Activated T-helper 17 cell treated with anti-CD3 and anti-CD28 coated beads, Interleukin-2, amount 50 U/mL, for 72 hours (primary cell): ENCODE measurements around the gene SYT5. TPM values are rescaled to one million over a fixed set of nuclear protein-coding genes. Genes with fewer than 3 reads are reported as not detected.

Source experiments
- ATAC-seq: fragments of 150-1000 bp; cut with Tn5 transposase; replicated peaks from 2 replicates; pipeline ENCODE4 v1.10.0; 2021; ENCODE audit warnings: mild to moderate bottlenecking, moderate library complexity
- H3K27ac Mint-ChIP-seq: one replicate; pipeline ENCODE4 v1.8.0; 2022; ENCODE audit warnings: mixed read lengths
- H3K27me3 Mint-ChIP-seq: one replicate; pipeline ENCODE4 v1.8.0; 2022; ENCODE audit warnings: mixed read lengths
- H3K36me3 Mint-ChIP-seq: one replicate; pipeline ENCODE4 v1.8.0; 2022; ENCODE audit warnings: low read depth, mild to moderate bottlenecking, mixed read lengths
- H3K4me1 Mint-ChIP-seq: one replicate; pipeline ENCODE4 v1.8.0; 2022; ENCODE audit warnings: mixed read lengths
- H3K4me3 Mint-ChIP-seq: one replicate; pipeline ENCODE4 v1.8.0; 2022; ENCODE audit warnings: mild to moderate bottlenecking, mixed read lengths
- H3K9me3 Mint-ChIP-seq: one replicate; pipeline ENCODE4 v1.8.0; 2022; ENCODE audit warnings: mixed read lengths
- total RNA-seq, 2 donors: library from RNA; stranded (reverse); gene quantifications; one replicate each; pipeline ENCODE4 v1.2.3, GENCODE V29; 2022

Gene SYT5
- total RNA-seq, 2 donors from 2014 or later, result not detected

GRCh38 chr19:55152017-55152416 lies 28.1 kb downstream of the SYT5 start:
- no peak for ATAC-seq
- H3K27ac Mint-ChIP-seq, result peak overlapping the region; percentile 47
- peaks cover 17% of the 10 kb centered on the region for H3K4me1 Mint-ChIP-seq
- H3K4me3 Mint-ChIP-seq, result no peak overlapping the region
- H3K9me3 Mint-ChIP-seq, result peaks cover 13% of the 10 kb centered on the region
- H3K27me3 Mint-ChIP-seq, result peaks cover 19% of the 10 kb centered on the region
- H3K36me3 Mint-ChIP-seq, result no peaks in the 10 kb centered on the region

DNA sequence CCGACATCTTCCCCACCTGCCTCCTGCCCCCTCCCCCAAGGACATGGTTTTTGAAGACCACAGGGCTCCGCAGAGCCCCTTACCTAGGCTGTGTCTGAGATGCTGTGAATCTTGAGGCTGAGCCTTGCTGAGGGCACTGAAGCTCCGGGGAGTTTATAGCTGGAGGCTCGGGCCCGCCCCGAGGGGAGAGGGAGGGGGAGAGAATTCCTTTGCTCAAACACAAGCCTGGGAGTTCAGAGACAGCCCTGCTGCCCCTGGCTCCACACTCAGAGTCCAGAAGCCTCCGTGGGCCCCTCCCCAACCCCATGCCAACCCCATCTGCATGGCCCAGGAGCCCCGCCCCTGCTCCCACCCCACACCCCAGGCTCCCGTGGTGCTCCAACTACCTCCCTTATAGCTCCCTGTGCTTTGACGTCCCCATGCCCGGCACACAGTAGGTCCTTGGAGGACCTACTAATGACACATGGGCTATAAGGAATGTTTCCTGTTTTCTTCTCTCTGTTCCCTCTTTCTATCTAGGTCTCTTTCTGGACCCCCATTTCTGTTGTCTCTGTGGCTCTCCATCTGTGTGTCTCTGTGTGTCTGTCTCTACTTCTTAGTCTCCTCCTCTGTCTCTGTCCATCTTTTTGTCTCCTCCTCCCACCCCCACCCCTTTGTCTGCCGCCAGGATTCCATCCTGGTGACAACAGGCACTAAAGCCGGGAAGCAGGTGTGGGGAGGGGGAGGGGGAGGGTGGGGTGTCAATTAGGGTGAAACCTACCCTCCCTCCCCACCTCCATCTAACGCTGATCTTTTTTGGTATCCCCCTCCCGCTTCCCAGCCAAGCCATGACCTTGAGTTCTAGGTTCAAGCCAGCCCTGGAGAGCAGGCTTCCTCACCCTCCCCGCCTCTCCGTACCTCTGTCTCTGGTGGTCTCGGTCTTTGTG lies 30.7 kb downstream of the SYT5 start, which contains the start of gene TNNT1:
Gene TNNT1, minus strand, starts transcription at position 129 of the 926 bp plus-strand sequence. CDS start 2,049 bp downstream, outside the sequence.
- Mint-ChIP-seq H3K4me1 (peaks cover 14% of the 10 kb centered on the region), H3K27ac (no peak within 1 kb of the TSS), H3K4me3 (no peak within 1 kb of the TSS), H3K27me3 (peaks cover 31% of the 10 kb centered on the region), H3K9me3 (peaks cover 13% of the 10 kb centered on the region), H3K36me3 (no peaks in the 10 kb centered on the region)
- ATAC-seq, result no peak

DNA sequence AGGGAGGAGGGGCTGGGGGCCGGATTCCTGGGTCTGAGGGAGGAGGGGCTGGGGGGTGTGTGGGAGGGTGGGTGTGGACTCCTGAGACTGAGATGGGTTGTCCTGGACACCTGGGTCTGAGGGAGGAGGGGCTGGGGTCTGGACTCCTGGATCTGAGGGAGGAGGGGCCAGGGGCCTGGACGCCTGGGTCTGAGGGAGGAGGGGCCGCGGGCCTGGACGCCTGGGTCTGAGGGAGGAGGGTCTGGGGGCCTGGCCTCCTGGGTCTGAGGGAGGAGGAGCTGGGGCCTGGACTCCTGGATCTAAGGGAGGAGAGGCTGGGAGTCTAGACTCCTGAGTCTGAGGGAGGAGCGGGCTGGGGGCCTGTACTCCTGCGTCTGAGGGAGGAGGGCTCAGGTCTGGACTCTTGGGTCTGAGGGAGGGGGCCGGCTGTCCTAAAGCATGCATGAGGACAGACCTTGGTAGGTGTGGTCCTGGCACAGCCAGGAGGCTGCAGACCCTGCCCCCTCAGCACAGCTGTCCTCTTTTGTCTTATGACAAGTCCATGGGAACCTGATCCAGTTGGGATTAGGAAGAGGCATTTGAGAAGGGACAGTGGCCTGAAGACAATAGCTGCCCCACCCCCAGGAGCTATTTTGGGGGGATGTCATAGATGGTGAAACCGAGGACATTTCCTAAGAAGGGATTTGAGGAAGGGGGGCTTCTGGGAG lies 32.4 kb downstream of the SYT5 start:
- Mint-ChIP-seq H3K27ac (no peak overlapping the region), H3K27me3 (peaks cover 39% of the 10 kb centered on the region), H3K36me3 (no peaks in the 10 kb centered on the region), H3K4me1 (peaks cover 6% of the 10 kb centered on the region), H3K9me3 (peaks cover 10% of the 10 kb centered on the region), H3K4me3 (no peak overlapping the region)
- ATAC-seq, result no peak

- H3K27me3 Mint-ChIP-seq, result peaks cover 39% of the 10 kb centered on the region
- H3K4me3 Mint-ChIP-seq, result no peak overlapping the region
- H3K36me3 Mint-ChIP-seq, result no peaks in the 10 kb centered on the region
- H3K9me3 Mint-ChIP-seq, result peaks cover 4% of the 10 kb centered on the region
- H3K27ac Mint-ChIP-seq, result no peak overlapping the region
- peak; percentile 14 for ATAC-seq
- peaks cover under 1% of the 10 kb centered on the region for H3K4me1 Mint-ChIP-seq
These were observed 33.3 kb downstream of the SYT5 start for GRCh38 chr19:55146705-55147273.

GRCh38 chr19:55146078-55146704 lies 33.9 kb downstream of the SYT5 start:
- Mint-ChIP-seq H3K27me3 (peaks cover 40% of the 10 kb centered on the region), H3K27ac (no peak overlapping the region), H3K9me3 (no peaks in the 10 kb centered on the region), H3K4me3 (no peak overlapping the region), H3K4me1 (no peaks in the 10 kb centered on the region), H3K36me3 (no peaks in the 10 kb centered on the region)
- ATAC-seq, result no peak

GRCh38 chr19:55145232-55145631 lies 34.9 kb downstream of the SYT5 start:
- no peaks in the 10 kb centered on the region for H3K4me1 Mint-ChIP-seq
- no peaks in the 10 kb centered on the region for H3K9me3 Mint-ChIP-seq
- no peak overlapping the region for H3K4me3 Mint-ChIP-seq
- ATAC-seq, result no peak
- no peaks in the 10 kb centered on the region for H3K36me3 Mint-ChIP-seq
- H3K27ac Mint-ChIP-seq, result no peak overlapping the region
- H3K27me3 Mint-ChIP-seq, result peaks cover 45% of the 10 kb centered on the region

GRCh38 chr19:55141696-55142095 lies 38.4 kb downstream of the SYT5 start:
- peaks cover 29% of the 10 kb centered on the region for H3K27me3 Mint-ChIP-seq
- no peaks in the 10 kb centered on the region for H3K36me3 Mint-ChIP-seq
- H3K4me1 Mint-ChIP-seq, result no peaks in the 10 kb centered on the region
- H3K4me3 Mint-ChIP-seq, result no peak overlapping the region
- no peak for ATAC-seq
- H3K27ac Mint-ChIP-seq, result no peak overlapping the region
- H3K9me3 Mint-ChIP-seq, result no peaks in the 10 kb centered on the region

DNA sequence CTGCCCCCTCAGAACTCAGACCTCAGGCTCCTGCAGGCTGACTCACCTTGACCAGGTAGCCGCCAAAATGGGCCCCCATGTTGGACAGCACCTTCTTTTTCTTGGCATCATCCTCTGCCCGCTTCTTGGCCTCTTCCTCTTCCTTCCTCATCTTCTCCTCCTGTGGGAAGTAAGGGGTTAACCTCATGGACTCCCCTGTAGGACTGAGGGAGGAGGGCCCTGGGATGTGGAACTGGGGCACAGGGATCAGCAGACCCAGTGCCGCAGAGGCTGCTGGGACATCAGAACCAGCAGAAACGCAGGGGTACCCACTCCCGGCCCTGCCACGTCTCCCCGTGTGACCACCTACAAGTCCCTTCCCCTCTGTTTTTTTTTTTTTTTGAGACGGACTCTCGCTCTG lies 42.2 kb downstream of the SYT5 start:
- ATAC-seq, result no peak
- Mint-ChIP-seq H3K4me1 (no peaks in the 10 kb centered on the region), H3K27ac (no peak overlapping the region), H3K4me3 (no peak overlapping the region), H3K27me3 (peaks cover 13% of the 10 kb centered on the region), H3K36me3 (no peaks in the 10 kb centered on the region), H3K9me3 (no peaks in the 10 kb centered on the region)

DNA sequence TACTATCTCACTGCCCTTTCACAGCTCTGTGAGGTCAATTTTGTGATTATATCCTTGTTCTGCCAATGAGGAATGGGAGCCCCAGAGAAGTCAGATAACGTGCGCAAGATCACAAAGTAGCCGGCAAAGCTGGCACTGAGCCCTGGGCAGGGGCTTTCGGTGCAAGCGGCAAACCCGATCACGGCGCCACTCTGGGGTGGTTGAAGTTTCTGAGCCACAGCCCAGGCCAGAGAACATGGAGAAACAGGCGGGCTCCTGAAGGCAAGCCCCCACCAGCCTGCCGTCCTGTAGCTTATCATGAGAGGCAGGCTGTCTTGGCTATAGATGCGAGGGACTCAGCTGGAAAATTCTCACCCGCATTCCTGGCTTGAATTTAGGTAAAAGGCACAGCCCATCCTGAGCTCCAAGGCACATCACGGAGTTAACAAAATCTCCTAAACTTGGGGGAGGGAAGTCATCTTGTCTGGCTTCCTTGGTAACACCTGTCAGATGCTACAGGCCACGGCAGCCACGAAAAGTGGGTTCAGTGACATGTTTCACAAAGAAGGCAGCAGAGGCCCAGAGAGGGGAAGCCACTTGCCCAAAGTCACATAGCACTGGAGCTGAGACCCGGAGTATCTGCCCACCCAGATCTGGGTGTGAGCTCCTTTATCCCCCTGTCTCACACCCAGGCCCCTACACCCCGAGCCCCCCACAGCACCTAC lies 43.5 kb downstream of the SYT5 start:
- Mint-ChIP-seq H3K9me3 (no peaks in the 10 kb centered on the region), H3K36me3 (no peaks in the 10 kb centered on the region), H3K4me1 (no peaks in the 10 kb centered on the region), H3K27me3 (peaks cover 14% of the 10 kb centered on the region), H3K4me3 (no peak overlapping the region), H3K27ac (no peak overlapping the region)
- ATAC-seq, result no peak

DNA sequence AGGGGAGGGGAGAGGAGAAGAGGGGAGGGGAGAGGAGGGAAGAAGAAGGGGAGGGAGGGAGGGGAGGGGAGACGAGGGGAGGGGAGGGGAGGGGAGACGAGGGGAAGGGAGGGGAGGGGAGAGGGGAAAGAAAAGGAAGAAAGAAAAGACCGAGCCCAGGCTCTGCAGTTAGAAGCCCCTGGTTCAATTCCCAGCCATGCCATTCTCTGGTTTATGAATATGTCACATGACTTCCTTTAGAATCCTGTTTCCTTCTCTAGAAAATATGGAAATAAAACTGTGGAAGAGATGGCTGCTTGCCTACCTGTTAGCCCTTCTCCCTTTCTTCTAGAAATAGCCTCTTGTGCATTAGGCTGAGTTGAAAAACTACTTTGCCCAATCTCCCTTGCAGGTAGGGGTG lies 45.4 kb downstream of the SYT5 start:
- Mint-ChIP-seq H3K9me3 (no peaks in the 10 kb centered on the region), H3K36me3 (no peaks in the 10 kb centered on the region), H3K27ac (no peak overlapping the region), H3K4me3 (no peak overlapping the region), H3K27me3 (peaks cover 16% of the 10 kb centered on the region), H3K4me1 (no peaks in the 10 kb centered on the region)
- no peak for ATAC-seq

DNA sequence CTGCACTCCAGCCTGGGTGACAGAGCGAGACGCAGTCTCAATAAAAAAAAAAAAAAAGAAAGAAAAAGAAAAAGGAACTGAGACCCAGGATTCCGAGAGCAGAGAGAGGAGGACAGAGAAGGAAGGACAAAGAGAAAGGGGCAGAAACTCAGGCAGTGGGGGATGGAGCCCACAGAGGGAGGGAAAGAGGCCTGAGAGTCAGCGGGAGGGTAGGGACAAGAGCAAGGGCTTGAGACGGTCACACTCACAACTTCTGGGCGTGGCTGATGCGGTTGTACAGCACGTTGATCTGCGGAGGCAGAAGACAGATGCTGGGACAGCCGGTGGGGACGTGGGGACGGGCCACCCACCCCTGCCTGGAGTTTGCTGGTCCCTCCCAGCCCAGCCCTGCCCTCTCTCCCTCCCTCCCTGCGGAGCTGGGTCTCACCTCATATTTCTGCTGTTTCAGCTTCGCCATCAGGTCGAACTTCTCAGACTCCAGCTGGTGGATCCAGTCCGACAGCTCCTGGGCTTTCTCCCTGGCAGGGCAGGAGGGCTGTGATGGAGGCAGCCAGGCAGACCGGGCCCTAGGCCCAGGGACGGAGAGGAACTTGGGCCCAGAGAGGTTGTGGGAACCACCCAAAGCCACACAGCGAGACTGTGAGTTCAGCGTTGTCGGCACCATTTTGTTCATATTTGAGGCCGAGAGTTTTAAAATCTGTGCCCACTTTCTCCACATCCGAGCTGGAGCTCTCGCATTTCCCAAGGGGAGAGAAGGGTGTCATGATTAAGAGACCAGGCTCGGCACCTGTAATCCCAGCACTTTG lies 46.2 kb downstream of the SYT5 start:
- no peaks in the 10 kb centered on the region for H3K4me1 Mint-ChIP-seq

GRCh38 chr19:55132453-55133129 lies 47.5 kb downstream of the SYT5 start:
- H3K4me1 Mint-ChIP-seq, result no peaks in the 10 kb centered on the region
- no peak for ATAC-seq
- no peak overlapping the region for H3K27ac Mint-ChIP-seq
- no peaks in the 10 kb centered on the region for H3K36me3 Mint-ChIP-seq
- no peak overlapping the region for H3K4me3 Mint-ChIP-seq
- peaks cover 27% of the 10 kb centered on the region for H3K27me3 Mint-ChIP-seq
- no peaks in the 10 kb centered on the region for H3K9me3 Mint-ChIP-seq

More for the DNA sequence above, 46.2 kb downstream of the SYT5 start:
- no peak for ATAC-seq
- no peaks in the 10 kb centered on the region for H3K9me3 Mint-ChIP-seq
- H3K36me3 Mint-ChIP-seq, result no peaks in the 10 kb centered on the region
- H3K27ac Mint-ChIP-seq, result no peak overlapping the region
- H3K4me3 Mint-ChIP-seq, result no peak overlapping the region
- peaks cover 22% of the 10 kb centered on the region for H3K27me3 Mint-ChIP-seq

DNA sequence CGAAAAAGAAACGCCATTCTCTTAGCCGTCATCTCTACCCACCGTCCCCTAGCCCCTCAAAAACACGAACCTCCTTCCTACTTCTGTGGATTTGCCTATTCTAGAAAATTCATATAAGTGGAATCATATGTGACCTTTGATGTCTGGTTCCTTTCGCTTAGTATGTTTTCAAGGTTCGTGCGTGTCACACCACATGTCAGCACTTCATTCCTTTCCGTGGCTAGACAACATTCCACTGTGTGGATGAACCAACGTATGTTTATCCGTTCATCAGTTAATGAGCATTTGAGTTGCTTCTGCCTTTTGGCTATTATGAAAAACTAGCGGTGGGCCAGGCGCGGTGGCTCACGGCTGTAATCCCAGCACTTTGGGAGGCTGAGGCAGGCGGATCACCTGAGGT lies 48.7 kb downstream of the SYT5 start:
- no peak for ATAC-seq
- Mint-ChIP-seq H3K4me3 (no peak overlapping the region), H3K9me3 (no peaks in the 10 kb centered on the region), H3K36me3 (no peaks in the 10 kb centered on the region), H3K27me3 (peaks cover 37% of the 10 kb centered on the region), H3K4me1 (no peaks in the 10 kb centered on the region), H3K27ac (no peak overlapping the region)
